ENCODE measurements around the gene ZNF93.

DNA sequence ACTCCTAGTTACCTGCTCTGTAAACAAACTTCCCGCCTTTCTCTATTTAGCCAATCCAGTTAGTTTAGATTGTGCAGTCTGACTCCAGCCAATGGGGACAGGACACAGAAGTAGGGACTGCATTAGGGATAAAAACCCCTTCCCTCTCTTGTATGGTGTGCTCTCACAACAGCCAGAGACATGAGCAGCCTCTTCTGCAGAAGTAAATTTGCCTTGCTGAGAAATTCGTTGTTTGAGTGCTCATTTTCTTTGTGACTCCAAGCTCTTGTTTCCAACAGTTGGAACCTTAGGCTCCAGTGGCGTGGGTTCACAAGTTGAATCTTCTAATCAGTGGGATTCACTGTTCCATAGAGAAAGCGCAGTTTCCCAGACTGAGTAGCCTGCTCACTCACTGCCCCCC, 66.1 kb downstream of the ZNF93 start:
- TF ChIP-seq, protein P1, sequence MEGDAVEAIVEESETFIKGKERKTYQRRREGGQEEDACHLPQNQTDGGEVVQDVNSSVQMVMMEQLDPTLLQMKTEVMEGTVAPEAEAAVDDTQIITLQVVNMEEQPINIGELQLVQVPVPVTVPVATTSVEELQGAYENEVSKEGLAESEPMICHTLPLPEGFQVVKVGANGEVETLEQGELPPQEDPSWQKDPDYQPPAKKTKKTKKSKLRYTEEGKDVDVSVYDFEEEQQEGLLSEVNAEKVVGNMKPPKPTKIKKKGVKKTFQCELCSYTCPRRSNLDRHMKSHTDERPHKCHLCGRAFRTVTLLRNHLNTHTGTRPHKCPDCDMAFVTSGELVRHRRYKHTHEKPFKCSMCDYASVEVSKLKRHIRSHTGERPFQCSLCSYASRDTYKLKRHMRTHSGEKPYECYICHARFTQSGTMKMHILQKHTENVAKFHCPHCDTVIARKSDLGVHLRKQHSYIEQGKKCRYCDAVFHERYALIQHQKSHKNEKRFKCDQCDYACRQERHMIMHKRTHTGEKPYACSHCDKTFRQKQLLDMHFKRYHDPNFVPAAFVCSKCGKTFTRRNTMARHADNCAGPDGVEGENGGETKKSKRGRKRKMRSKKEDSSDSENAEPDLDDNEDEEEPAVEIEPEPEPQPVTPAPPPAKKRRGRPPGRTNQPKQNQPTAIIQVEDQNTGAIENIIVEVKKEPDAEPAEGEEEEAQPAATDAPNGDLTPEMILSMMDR (IDR thresholded peaks at IDR 0.05) = no peak
- TF ChIP-seq POLR2AphosphoS5 (IDR thresholded peaks at IDR 0.05) (no peak), POLR2A (IDR thresholded peaks at IDR 0.05) (no peak)

All from breast epithelium (tissue), 3 donors.